Stimulated activated naive B cell treated with anti-CD40 and anti-IgM and Interleukin-4, amounts not matched to agents 10 μg/mL and 1 μg/mL and 100 μg/mL, for 72 hours (primary cell): ENCODE data around the gene PEA15.

Experiments used
- ATAC-seq, 2 donors: fragments of 150-1000 bp; cut with Tn5 transposase; replicated peaks; 2 replicates each; pipeline ENCODE4 v1.10.0; 2021; ENCODE audit warnings: moderate library complexity in 1 of 2
- DNase-seq: peaks from one replicate; pipeline ENCODE4 v3.0.0; 2021
- H3K27ac Mint-ChIP-seq: one replicate; pipeline ENCODE4 v1.8.0; 2022; ENCODE audit warnings: mild to moderate bottlenecking, mixed read lengths
- H3K27me3 Mint-ChIP-seq, 2 donors: one replicate each; pipeline ENCODE4 v1.8.0; 2022; ENCODE audit warnings: mixed read lengths in 2 of 2
- H3K36me3 Mint-ChIP-seq, 2 donors: one replicate each; pipeline ENCODE4 v1.8.0; 2022; ENCODE audit warnings: mixed read lengths in 2 of 2, mild to moderate bottlenecking in 1 of 2
- H3K4me1 Mint-ChIP-seq, 2 donors: one replicate each; pipeline ENCODE4 v1.8.0; 2022; ENCODE audit warnings: mixed read lengths in 2 of 2, mild to moderate bottlenecking in 1 of 2
- H3K4me3 Mint-ChIP-seq, 2 donors: one replicate each; pipeline ENCODE4 v1.8.0; 2022; ENCODE audit warnings: mild to moderate bottlenecking in 2 of 2, mixed read lengths in 2 of 2, moderate library complexity in 1 of 2
- H3K9me3 Mint-ChIP-seq, 2 donors: one replicate each; pipeline ENCODE4 v1.8.0; 2022; ENCODE audit warnings: mixed read lengths in 2 of 2, mild to moderate bottlenecking in 1 of 2

PEA15 gene

GRCh38 chr1:160255781-160256300, 50.7 kb downstream of the PEA15 start:
- Mint-ChIP-seq H3K27ac (no peak overlapping the region), H3K36me3 (peaks cover 18 to 38% of the 10 kb centered on the region in 2 donors), H3K4me3 (no peak overlapping the region), H3K27me3 (no peaks in the 10 kb centered on the region), H3K9me3 (no peaks in the 10 kb centered on the region), H3K4me1 (peaks cover 8 to 25% of the 10 kb centered on the region in 2 donors)
- ATAC-seq (no peak), DNase-seq (no peak)

GRCh38 chr1:160256396-160257046, 51.3 kb downstream of the PEA15 start:
- H3K4me3 Mint-ChIP-seq, result no peak overlapping the region
- H3K9me3 Mint-ChIP-seq, result no peaks in the 10 kb centered on the region

DNA sequence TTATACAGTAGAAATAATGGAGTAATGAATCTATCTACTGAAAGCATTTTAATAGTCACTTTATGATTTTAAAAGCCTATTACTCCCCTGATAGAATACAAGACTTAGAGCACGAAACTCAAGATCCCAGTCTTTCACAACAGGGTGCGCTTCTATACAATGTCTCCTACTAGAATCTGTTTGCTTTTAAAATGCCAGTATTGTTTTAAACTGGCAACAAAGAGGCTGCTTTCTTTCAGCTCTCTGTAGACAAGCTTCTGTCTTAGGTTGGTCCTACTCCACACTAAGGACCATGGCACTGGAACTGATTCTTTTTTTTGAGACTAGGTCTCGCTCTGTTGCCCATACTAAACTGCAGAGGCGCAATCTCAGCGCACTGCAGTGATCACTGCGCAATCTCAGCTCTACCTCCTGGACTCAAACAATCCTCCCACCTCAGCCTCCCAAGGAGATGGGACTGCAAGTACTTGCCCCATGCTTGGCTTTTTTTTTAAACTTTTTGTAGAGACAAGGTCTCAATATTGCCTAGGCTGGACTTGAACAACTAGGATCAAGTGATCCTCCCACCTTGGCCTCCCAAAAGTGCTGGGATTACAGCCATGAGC, 52.3 kb downstream of the PEA15 start:
- Mint-ChIP-seq H3K4me1 (peaks cover 10 to 24% of the 10 kb centered on the region in 2 donors), H3K36me3 (peaks cover 21 to 40% of the 10 kb centered on the region in 2 donors), H3K27me3 (no peaks in the 10 kb centered on the region), H3K9me3 (no peaks in the 10 kb centered on the region), H3K27ac (no peak overlapping the region), H3K4me3 (no peak overlapping the region)
- DNase-seq (no peak), ATAC-seq (no peak)

More at GRCh38 chr1:160256396-160257046, 51.3 kb downstream of the PEA15 start:
- Mint-ChIP-seq H3K36me3 (peaks cover 19 to 39% of the 10 kb centered on the region in 2 donors), H3K27me3 (no peaks in the 10 kb centered on the region), H3K4me1 (peaks cover 10 to 27% of the 10 kb centered on the region in 2 donors), H3K27ac (no peak overlapping the region)
- ATAC-seq, result no peak
- no peak for DNase-seq

DNA sequence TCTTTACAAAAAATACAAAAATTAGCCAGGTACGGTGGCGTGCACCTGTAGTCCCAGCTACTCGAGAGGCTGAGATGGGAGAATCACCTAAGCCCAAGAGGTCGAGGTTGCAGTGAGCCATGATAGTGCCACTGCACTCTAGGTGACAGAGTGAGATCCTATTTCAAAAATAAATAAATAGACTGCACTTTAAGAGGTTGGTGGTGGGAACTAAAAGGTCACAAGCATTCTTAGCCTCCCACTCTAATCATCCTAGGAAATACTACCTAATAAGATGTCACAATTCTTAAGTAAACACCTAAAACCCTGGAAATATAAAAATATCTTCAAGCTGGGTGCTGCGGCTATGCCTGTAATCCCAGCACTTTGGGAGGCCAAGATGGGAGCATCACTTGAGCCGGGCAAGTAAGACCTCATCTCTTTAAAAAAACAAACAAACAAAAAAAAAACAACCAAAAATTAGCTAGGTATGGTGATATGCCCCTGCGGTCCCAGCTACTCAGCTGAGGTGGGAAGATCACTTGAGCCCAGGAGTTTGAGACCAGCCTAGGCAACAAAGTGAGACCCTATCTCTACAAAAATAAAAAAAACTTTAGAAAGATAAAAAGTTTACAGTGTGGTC, 53.1 kb downstream of the PEA15 start:
- peaks cover 13 to 25% of the 10 kb centered on the region in 2 donors for H3K4me1 Mint-ChIP-seq
- ATAC-seq, result no peak
- no peak overlapping the region for H3K27ac Mint-ChIP-seq
- H3K9me3 Mint-ChIP-seq, result no peaks in the 10 kb centered on the region
- no peak for DNase-seq
- H3K4me3 Mint-ChIP-seq, result no peak overlapping the region
- no peaks in the 10 kb centered on the region for H3K27me3 Mint-ChIP-seq
- H3K36me3 Mint-ChIP-seq, result peaks cover 17 to 34% of the 10 kb centered on the region in 2 donors

DNA sequence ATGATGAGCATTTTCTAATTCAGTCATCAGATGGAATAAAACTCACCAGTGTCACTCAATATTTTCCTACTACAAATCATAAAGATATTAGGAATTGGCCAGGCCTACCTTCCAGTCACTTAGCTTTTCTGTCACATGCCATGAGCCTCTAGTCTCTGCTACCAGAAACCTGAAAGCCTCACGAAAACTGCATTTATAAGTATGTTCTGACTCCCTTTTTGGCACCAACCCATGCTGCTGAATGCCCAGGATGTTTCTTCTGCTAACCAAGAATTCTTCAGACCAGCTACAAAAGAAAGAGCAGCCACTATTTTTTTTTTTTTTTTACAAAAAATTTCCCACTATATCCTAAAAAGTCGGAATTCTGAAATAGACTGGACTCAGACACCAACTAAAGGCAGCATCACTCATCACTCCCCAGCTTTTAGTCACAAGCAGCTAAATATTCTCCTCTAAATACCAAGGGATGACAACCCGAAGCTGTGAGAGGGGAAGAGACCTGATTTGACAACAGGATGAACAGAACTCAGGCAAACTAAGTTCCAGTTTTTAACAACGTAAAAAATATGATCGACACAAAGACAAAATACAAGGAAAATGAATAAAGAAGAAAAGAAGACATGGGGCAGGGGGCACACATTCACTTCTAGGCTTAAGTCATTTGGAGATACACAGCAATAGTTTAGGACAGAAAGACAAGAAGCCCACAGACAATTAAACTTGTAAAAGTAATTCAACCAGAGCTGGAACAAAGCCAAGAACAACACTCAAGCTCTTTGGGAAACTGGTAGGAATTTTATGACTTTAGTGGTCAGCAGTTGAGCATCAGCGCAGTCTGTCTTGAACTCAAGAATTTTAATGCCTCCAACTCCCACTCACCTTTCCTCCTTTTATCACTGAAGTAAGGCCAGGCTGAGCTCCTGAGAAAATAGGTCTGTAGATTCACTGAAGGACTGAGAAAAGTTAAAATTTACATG, 55.5 kb downstream of the PEA15 start:
- DNase-seq, result no peak
- no peaks in the 10 kb centered on the region for H3K9me3 Mint-ChIP-seq
- H3K27ac Mint-ChIP-seq, result peak overlapping the region; percentile 32
- peaks cover 17 to 27% of the 10 kb centered on the region in 2 donors for H3K36me3 Mint-ChIP-seq
- H3K27me3 Mint-ChIP-seq, result no peaks in the 10 kb centered on the region
- H3K4me3 Mint-ChIP-seq, result peak overlapping the region; percentile 95 to 96
- H3K4me1 Mint-ChIP-seq, result peaks cover 17 to 35% of the 10 kb centered on the region in 2 donors
- ATAC-seq, result no peak

- ATAC-seq, result peak; percentile 51 to 53
- peak overlapping the region; percentile 99 for H3K27ac Mint-ChIP-seq
- H3K4me3 Mint-ChIP-seq, result peak overlapping the region; percentile 95 to 96
- no peaks in the 10 kb centered on the region for H3K9me3 Mint-ChIP-seq
- H3K4me1 Mint-ChIP-seq, result peaks cover 19 to 35% of the 10 kb centered on the region in 2 donors
- DNase-seq, result peak; percentile 43
- H3K36me3 Mint-ChIP-seq, result peaks cover 18 to 29% of the 10 kb centered on the region in 2 donors
- no peaks in the 10 kb centered on the region for H3K27me3 Mint-ChIP-seq
Observed at GRCh38 chr1:160261556-160261892, 56.3 kb downstream of the PEA15 start.

- H3K27ac Mint-ChIP-seq, result peak within 1 kb of the TSS; percentile 99
- ATAC-seq (peak; percentile 83 to 91), DNase-seq (peak; percentile 98)
- peaks cover 20 to 31% of the 10 kb centered on the region in 2 donors for H3K36me3 Mint-ChIP-seq
- peaks cover 19 to 35% of the 10 kb centered on the region in 2 donors for H3K4me1 Mint-ChIP-seq
- peaks cover 0 to under 1% of the 10 kb centered on the region in 2 donors for H3K27me3 Mint-ChIP-seq
- H3K9me3 Mint-ChIP-seq, result no peaks in the 10 kb centered on the region
- H3K4me3 Mint-ChIP-seq, result peak within 1 kb of the TSS; percentile 95 to 96
Observed at GRCh38 chr1:160261893-160262794, 57.0 kb downstream of the PEA15 start, which contains the start of gene DCAF8. Gene DCAF8 (minus strand): TSS chr1:160262549. CDS start chr1:160244008, 18,541 bp downstream.

DNA sequence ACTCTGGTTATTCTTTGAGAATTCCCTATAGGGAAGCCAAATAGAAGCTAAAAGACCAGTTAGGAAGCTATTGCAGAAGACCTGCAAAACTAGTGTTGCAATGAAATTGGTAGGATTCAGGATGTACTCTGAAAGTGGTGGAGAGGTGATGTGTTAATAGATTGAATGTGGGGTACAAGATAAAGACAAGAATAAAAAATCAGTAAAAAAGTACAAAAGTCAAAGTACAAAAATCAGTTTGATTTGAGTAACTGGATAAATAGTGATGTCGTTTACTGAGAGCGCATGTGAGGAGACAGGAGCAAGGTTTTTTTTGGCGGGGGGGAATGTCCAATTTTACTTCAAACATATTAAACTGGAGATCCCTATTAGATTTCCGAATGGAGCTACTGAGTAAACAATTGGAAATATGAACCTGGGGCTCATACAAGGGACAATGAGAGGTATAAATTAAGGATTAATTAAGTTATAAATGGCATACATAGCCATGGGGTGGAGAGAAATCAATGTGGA, 59.7 kb downstream of the PEA15 start:
- Mint-ChIP-seq H3K27me3 (peaks cover 0 to 6% of the 10 kb centered on the region in 2 donors), H3K27ac (peak overlapping the region; percentile 9), H3K4me1 (peaks cover 14 to 27% of the 10 kb centered on the region in 2 donors), H3K4me3 (no peak overlapping the region), H3K36me3 (peaks cover 15% of the 10 kb centered on the region in 2 donors), H3K9me3 (no peaks in the 10 kb centered on the region)
- DNase-seq (no peak), ATAC-seq (no peak)
